ENCODE data around the gene SAMD4A.
A peak's percentile ranks its signal among the peaks of the same experiment; 100 is the strongest.

The SAMD4A gene

DNA sequence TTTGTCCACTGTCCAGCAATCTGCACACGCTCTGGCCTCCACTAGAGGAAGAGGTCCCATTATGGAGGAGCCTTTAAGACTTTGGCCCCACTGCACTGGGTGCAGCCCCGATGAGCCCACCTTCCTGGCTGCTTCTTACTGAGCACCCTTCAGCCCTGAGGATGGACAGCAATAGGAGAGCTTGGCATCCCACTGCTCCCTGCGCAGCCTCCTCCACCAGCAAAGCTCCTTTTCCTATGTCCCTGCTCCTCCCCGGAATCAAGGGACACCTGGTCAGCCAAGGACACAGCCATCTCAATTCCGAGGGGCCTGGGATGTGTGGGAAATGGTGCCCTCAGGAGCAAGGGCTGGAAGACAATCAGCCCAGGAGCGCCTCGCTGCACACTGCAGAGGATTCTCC is 241.0 kb downstream of the SAMD4A start:
- DNase-seq, result no peak

DNA sequence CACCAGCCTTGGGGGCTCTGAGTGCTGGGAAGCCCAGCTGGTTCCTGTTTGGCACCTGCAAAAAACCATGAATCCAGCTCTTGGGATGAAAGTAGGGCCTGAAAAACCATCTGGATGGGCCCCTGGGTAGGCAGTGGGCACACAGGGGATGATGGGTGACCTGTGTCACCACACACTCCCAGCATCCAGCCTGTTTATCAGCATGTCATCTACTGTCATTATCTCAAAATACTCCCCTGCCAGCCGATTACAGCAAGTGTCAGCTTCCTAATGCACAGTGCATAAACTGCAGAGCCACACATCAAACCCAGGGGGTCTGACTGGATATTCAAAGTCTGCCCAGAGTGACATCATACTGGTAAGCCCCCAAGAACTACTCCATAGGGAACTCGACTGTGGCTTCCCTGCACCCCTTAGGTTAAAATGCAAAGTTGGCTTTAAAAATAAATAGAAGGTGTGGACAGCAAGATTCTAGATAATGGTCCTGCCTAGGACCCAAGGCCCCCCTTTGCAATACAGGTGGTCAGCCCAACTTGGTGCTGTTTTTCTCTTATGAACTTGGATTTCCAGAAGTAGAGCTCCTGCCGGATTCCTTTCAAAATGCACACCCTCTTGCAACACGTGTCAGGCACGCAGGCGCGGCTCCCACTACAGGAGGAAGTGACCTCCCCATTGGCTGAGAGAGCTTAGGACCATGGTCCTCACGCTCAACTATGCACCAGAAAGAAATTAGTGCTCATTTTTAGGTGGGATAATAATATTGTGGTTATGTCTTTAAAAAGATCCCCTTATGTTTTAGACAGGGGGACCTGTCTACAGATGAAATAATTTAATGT is 241.6 kb downstream of the SAMD4A start:
- no peak for DNase-seq

DNA sequence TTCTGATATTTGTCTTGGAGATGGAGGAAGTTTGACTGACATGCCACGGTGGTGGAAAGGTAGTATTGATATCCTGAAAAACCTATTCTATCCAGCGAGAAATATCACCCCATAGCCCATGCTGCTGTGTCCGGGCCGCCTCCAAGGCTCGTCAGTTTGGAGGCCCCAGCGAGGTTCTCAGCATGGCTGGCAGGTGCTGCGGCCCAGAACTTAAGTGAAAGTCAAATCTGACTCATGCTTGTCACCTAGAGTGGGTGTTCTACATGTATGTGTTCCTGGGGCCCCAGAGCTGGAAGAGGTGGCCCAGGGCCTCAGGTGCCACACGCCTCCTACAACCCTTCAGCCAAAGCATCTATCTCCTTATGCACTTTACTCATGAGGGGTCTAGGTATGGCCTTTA is 242.8 kb downstream of the SAMD4A start:
- no peak for DNase-seq

DNA sequence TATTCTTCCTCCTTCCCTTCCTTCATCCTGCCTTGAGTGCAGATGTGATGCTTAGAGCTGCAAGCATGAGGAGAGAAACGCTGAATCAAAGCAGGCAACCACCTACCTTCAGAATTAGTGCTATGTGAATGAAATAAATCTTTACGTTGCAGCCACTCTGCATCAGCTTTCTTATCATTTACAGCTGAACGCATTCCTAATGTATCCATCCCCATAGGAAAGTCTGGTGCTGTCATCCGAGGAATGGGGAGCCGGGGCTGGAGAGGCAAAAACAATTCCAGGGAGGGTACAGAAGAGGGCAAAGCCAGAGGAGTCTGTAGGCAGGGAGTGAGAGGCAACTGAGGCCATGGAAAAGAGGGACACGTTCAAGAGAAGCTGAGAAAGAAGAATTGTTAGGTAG is 245.7 kb downstream of the SAMD4A start:
- no peak for DNase-seq

DNA sequence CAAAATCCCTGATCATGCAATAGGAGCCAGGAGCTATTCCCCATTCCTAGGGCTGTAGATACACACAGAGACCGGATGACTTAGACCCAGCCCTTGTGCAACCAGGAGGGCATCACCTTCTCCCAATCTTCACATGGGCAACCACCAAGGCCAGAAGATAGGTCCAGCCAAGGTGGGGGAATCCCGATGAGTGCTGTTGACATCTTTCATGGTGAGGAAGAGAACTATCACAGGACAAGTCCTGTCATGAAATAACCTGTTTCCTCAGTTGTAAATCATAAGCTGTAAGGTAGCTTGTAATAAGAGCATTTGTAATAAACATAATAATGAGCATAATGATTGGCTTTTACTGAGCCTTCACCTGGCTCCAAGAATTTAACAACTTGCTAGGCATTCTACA is 246.2 kb downstream of the SAMD4A start:
- DNase-seq, result no peak

DNA sequence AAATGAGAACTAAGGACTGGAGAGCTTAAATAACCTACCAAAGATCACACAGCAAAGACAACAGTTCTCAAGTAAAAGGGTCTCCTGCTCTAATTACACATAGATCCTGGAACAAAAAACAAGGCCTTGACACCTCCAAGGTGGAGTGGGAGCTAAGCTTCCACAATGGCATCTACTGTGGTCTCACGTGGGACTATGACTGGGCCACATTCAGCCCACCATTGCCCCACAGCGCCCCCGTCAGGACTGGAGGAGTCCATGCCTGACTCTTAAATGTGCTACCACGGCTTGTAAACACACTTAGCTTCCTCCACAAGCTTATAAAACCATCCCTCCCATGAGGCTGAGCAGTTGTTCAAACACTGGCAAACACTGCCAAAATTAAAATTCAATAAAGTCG is 247.1 kb downstream of the SAMD4A start:
- DNase-seq, result peak; percentile 31 to 62

DNA sequence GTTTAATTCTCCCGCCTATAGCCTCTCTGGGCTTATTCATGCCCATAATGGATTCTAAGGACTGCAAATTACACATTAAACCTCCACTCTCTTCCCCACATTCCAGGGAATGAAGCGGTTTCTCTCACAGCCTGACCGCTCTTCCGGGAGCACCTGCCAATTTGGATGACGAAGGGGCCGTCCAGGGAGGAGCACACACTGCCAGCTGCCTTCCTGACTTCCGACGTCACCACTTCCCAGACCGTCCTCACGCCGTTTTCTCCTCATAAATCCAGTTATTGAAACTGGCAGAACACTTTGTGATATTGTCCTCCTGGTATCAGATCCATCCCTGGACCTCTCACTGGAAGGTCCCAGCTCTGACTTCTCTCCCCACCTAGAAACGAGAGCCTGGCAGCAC is 248.1 kb downstream of the SAMD4A start:
- DNase-seq, result no peak

DNA sequence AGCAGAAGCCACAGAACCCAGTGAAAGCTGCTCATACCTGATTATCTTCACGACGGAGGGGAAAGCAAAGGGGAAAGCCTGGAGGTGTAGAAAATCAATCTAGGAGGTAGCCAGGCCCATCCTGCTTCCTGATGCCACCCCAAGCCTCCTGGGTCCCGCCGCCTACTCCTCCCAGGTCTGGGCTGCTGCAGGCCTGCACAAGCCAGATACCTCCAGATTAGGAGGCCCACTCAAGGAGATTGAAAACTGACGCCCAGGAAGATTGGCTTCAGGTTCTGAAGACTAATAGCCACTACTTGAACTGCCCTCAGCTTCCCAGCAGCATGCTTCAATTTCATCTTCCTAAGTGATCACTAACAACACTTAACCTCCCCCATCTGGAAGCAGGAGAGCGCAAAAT is 248.6 kb downstream of the SAMD4A start:
- no peak for DNase-seq

DNA sequence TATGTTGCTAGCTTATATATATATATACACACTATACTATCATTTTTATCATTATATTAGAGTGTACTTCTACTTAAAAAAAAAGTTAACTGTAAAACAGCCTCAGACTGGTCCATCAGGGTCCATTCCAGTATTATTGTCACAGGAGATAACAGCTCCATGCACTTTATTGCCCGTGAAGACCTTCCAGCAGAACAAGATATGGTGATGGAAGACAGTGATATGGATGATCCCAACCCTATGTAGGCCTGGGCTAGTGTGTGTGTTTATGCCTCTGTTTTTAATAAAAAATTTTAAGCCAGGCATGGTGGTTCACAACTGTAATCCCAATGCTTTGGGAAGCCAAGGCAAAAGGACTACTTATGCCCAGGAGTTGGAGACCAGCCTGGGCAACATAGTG is 249.5 kb downstream of the SAMD4A start:
- no peak for DNase-seq

DNA sequence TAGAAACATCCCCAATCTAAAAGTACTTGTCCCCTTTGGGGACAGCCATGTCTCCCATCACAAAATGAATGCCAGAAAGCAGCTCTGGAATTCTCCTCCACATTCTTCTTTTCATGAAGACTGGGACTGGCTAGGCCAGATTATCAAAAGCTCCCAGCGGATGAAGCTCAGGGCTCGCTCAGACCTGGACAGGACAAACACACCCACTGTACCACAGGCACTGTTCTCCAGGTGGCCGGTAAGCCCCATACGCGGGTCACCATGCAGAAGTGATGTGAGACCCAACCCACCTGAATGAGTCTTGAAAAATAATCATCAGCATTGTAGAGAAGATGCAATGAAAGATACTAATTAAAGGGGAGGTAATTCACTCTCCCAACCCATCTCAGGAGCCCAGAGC is 250.6 kb downstream of the SAMD4A start:
- DNase-seq, result no peak

DNA sequence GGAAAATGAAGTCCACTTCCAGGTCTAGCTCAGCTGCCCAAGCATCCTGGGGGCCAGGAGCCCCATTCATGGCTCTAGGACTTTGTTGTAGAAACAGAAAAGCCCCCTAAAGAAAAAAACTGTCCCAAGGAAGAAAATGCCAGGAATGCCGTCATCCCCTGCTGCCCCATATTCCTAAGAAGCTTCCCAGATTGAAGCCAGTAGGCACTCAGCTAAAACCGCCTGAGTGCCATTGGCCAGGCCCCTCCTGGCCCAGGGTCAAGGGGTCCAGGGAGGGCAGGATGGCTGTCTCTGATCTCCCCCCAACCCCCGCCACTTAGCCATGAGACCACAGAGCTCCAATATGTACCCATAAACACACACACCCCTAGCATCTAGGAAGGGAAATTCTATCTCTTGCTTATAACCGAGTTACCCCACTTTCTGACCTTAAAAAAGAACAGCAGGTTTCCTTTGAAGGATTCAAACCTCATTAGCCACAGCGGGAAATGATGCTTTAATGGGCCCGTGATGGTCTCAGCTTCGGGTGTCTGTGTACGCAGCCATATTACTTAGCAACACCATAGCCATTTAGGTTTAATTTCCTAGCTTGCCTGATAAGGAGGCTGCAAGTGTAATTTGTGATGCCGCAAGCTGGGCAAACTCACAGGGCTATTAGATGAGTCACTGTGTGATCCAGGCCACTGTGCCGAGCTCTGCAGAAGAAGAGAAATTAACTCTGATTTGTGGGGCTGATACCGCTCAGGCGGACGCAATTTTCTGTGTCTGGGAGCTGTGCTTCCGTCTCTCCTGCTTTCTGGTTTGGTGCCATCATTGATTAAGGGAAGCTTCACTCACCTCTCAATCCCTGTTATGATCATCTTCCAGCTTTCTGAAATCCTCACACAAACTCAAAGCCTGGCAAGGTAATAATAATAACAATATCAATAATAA is 251.5 kb downstream of the SAMD4A start:
- DNase-seq, result no peak

DNA sequence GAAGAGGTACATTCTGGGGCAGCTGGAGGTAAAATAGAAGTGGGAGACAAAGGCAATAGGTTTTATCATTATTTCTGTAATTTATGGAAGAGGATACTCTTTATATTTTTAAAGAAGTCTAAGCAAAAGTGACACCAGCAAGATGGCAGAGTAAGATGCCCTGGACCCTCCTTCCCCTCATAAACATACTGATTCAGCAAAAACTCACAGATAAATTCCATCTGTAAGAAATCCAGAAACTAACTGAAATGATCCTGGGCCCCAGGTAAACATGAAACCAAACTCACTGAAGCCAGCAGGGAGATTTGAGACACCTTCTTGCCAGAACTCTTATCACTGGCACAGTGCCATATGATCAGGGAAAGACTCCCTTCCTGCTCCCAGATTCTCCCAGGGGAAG is 255.8 kb downstream of the SAMD4A start:
- no peak for DNase-seq

DNA sequence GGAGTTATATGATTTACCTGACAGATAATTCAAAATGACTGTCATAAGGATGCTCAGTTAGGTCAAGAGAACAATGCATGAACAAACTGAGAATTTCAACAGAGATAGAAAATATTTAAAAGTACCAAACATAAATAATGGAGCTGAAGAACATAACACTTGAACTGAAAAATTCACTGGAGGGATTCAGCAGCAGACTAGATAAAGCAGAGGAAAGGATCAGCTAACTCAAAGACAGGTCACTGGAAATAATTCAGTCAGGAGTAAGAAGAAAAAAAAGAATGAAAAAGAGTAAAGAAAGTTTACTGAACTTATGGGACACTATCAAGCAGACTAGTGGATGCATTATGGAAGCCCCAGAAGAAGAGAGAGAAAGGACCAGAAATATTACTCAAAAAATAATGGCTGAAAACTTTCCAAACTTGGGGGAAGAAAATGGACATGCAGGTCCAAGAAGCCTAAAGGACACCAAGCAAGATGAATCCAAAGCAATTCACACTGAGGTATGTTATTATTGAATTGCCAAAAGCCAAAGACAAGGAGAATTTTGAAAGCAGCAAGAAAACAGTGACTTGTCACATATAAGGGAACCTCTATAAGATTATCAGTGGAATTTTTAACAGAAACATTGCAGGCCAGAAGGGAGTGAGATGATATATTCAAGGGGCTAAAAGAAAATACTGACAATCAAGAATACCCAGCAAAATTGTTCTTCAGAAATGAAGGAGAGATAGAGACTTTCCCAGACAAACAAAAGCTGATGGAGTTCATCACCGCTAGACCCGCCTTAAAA is 257.0 kb downstream of the SAMD4A start:
- DNase-seq, result no peak

DNA sequence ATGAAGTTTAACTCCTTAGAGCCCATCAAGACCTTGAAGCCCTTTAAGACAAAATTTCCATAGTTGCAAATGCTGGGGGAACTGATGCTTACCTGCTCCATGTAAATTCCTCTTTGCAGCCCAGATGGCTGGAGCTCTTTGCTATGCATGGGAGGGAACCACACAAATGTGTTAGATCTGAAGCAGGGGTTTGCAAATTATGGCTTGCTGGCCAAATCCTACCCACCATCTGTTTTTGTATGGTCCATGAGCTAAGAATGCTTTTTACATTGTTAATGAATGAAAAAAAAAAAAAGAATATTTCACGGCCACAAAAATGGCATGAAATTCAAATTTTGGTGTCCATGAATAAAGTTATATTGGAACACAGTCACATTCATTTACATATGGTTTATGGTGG is 261.1 kb downstream of the SAMD4A start:
- DNase-seq, result no peak

DNA sequence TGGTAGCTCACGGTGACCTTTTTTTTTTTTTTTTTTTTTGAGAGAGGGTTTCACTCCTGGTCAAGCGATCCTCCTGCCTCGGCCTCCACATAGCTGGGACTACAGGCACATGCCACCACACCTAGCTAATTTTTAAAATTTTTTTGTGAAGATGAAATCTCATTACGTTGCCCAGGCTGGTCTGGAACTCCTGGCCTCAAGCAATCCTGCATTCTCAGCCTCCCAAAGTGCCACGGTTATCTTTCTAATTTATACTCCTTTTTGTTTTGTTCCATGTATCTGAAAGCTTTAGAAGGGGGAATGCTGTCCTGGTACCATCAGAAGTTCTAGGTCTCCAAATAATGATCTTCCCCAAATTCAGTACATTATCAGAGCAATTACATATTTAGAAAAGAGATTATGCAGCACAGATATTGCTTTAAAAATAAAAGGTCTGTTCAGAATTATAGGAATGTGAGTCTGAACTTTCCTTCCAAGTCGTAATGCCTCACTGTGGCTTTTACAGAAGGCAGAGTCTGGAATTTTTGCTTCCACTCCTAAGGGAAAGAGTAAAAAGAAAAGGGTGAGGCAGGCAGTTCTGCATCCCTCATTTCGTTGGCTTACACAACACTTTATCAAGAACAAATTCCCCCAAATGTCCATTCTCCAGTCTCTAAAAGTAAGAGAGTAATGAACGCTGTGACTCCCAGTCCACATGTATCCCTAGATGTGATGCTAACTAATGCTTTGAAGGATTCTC is 262.7 kb downstream of the SAMD4A start:
- no peak for DNase-seq

DNA sequence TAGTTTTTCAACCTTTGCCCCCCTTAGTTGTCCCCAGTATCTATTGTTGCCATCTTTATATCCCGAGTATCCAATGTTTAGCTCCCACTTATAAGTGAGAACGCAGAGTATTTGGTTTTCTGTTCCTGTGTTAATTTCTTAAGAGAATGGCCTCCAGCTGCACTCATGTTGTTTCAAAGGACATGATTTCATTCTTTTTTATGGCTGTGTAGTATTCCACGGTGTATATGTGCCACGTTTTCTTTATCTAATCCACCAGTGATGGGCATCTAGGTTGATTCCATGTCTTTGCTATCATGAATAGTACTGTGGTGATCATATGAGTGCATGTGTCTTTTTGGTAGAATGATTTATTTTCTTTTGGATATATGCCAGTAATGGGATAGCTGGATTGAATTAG is 263.7 kb downstream of the SAMD4A start:
- DNase-seq, result no peak

DNA sequence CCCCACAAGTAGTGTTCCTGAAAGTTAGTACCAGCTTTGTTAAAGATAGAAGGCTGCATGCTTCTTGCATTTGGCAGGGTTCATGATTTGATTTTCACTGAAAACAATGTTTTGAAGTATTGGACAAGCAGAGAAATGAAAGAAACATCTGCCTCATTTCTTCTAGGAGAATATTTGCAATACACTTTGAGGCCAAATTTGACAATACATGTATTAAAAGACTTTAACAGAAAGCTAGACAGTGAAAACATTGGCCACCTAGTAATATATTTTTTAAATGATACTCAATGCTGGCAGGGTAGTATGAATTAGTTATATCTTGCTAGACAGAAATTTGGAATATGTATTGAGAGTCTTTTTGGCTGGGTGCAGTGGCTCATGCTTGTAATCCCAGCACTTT is 267.2 kb downstream of the SAMD4A start:
- no peak for DNase-seq

DNA sequence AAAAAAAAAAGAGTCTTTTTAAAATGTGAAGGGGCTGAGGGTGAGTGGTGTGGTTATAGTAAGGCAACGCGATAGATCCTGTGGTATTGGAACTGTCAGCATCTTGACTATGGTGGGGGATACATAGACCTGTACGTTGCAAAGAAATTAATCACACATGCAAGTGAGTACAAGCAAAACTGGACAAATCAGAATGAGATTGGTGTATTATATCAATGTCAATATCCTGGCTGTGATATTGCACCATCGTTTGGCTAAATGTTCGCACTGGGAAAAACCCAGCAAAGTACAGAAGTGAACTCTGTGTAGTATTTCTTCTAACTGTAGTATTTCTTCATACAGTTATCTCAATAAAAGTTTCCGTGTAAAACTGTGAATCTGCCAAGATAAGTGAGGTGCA is 267.8 kb downstream of the SAMD4A start:
- no peak for DNase-seq

DNA sequence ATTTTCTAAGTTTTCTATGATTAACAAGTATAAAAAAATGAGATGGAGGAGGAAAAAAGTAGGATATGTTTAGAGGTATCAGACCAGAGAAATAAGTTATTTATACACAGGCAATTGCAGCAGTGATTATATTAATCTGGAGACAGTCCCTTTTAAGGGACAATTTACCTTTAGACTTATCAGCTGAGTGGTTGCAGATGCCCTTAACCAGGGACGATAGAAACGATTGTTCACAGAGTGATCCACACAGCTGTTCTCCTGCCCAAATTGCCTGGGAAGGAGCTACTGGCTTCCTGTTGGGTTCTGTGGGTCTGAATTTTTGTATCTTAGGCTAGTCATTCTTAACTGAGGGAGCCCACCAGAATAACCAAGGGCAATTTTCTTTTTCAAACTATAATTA is 269.3 kb downstream of the SAMD4A start:
- no peak for DNase-seq

DNA sequence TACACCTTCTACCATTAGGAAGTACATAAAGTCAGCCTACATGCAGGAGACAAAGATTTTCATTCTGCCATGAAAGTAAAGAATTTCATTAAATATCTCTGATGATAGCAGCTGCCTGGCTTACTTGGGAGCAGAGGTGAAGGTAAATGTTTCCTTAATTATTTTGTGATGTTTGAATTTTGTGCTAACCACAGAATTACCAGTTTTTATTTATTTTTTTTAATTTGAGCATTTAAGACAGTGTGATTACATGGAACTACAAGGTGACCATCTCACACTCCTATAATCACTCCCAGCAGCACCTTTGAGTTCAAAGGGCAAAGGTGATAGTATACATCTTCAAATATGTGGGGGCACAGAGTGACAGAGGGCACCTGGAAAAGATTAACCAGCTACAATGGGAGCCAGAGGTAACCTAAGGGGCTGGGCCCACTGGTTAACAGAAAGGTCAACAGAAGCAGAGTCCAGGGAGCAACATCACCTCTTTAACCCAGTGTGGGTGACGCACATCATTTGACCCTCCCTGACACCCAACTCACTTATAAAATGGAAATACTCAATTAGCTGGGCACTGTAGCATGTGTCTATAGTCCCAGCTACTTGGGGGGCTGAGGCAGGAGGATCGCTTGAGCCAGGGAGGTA is 270.7 kb downstream of the SAMD4A start:
- DNase-seq, result no peak

DNA sequence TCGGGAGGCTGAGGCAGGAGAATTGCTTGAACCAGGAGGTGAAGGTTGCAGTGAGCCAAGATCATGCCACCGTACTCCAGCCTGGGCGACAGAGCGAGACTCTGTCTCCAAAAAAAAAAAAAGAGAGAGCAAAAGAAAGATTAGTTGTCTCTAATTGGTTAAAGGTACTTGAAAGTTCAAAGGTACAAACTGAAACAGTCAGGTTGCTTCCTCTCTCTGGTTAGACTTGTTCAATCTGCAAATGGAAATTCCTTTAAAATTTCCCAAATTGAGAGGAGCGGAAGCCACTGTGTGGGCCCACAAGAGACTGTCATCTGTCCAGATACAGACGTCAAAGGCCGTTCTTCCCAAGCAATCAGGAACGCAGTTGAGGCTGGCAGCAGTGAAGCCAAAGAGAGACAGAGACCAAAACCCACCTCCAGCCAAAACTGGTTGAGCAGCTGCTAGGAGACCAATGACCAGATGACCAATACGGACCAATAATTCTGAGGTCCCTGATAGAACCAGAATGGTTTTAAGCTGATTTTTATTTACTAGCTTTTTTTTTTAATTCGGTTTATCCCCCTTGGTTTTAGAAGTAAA is 272.1 kb downstream of the SAMD4A start:
- no peak for DNase-seq

DNA sequence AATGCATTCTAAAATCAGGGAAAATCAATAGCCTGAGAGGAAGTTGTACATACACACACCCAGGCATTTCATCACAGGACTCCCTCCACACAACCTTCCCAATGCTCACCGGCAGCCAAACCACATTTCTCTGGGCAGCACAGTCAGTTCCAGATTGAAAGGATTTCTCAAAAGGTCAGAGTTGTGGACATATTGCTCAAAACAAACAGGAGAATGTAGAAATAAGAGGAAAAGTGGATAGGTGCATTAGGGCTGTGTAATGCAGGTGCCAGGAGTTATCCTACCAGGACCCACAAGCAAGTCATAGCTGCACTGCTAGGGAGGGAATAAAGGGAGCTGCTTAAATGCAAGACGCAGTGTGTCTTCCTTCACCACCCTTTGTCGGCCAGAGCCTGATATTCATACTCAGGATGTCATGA is 272.8 kb downstream of the SAMD4A start:
- no peak for DNase-seq
